HG02588 (cell line): Measurements from ENCODE around the gene DIS3L2.
"Not testable (repeated sequence)": the region's sequence is repeated elsewhere in the genome, so short reads cannot be mapped to it uniquely, and the experiment has no call there.

Experiments
- ATAC-seq: cut with Tn5 transposase; IDR thresholded peaks from one replicate; pipeline ENCODE4 v1.9.1; 2021; ENCODE audit warnings: mild to moderate bottlenecking, moderate library complexity; ENCODE audit not compliant: unreplicated experiment

The DIS3L2 gene

GRCh38 chr2:232328516-232329460, 367.3 kb downstream of the DIS3L2 start:
- ATAC-seq, result no peak

GRCh38 chr2:232329716-232330067, 368.2 kb downstream of the DIS3L2 start:
- ATAC-seq, result no peak

- ATAC-seq, result no peak
Measured at GRCh38 chr2:232330068-232330999, 368.8 kb downstream of the DIS3L2 start.

- ATAC-seq, result not testable (repeated sequence)
Measured at GRCh38 chr2:232331061-232331460, 369.5 kb downstream of the DIS3L2 start.

- not testable (repeated sequence) for ATAC-seq
Measured at GRCh38 chr2:232331641-232332040, 370.1 kb downstream of the DIS3L2 start.

GRCh38 chr2:232332244-232332939, 370.9 kb downstream of the DIS3L2 start:
- ATAC-seq, result not testable (repeated sequence)

- ATAC-seq, result no peak
Measured at GRCh38 chr2:232332940-232333259, 371.4 kb downstream of the DIS3L2 start.

- no peak for ATAC-seq
Measured at GRCh38 chr2:232333361-232334135, 372.0 kb downstream of the DIS3L2 start.

GRCh38 chr2:232334136-232334884, 372.8 kb downstream of the DIS3L2 start:
- ATAC-seq, result not testable (repeated sequence)

GRCh38 chr2:232334885-232335205, 373.3 kb downstream of the DIS3L2 start:
- ATAC-seq, result not testable (repeated sequence)

- ATAC-seq, result not testable (repeated sequence)
Measured at GRCh38 chr2:232335206-232335858, 373.8 kb downstream of the DIS3L2 start.

- no peak for ATAC-seq
Measured at GRCh38 chr2:232335859-232336215, 374.3 kb downstream of the DIS3L2 start.

GRCh38 chr2:232336241-232336736, 374.8 kb downstream of the DIS3L2 start:
- ATAC-seq, result no peak

- no peak for ATAC-seq
Measured at GRCh38 chr2:232336981-232337720, 375.6 kb downstream of the DIS3L2 start.

- not testable (repeated sequence) for ATAC-seq
Measured at GRCh38 chr2:232338094-232338758, 376.7 kb downstream of the DIS3L2 start.

GRCh38 chr2:232338759-232339106, 377.2 kb downstream of the DIS3L2 start:
- ATAC-seq, result no peak

- no peak for ATAC-seq
Measured at GRCh38 chr2:232339121-232340081, 377.9 kb downstream of the DIS3L2 start.
